ENCODE data around the gene ZNF598. TPM values are rescaled to one million over a fixed set of nuclear protein-coding genes. Genes with fewer than 3 reads are reported as not detected.

ZNF598 gene
- total RNA-seq, 2 donors from 2014 or later = 45.6 to 49.5 TPM

- H3K4me1 ChIP-seq (ENCODE audit: control insufficient read depth, insufficient read depth, low read length) = no peaks in the 10 kb centered on the region
- Mint-ChIP-seq H3K4me3 (no peak overlapping the region), H3K9me3 (no peaks in the 10 kb centered on the region), H3K27ac (no peak overlapping the region), H3K4me1 (no peaks in the 10 kb centered on the region), H3K27me3 (ENCODE audit: insufficient read depth) (peaks cover 5% of the 10 kb centered on the region), H3K36me3 (ENCODE audit: low read depth) (peaks cover 2% of the 10 kb centered on the region)
- H3K27ac ChIP-seq (ENCODE audit: low read depth, low read length) = peak overlapping the region; percentile 66
- no peak overlapping the region for H3K9ac ChIP-seq (ENCODE audit: extremely low read depth, low read length, poor library complexity, severe bottlenecking)
- DNase-seq = peak; percentile 68
- H3K36me3 ChIP-seq (ENCODE audit: control insufficient read depth, insufficient read depth, low read length) = peaks cover 5% of the 10 kb centered on the region
- WGBS, 2 experiments (ENCODE audit: insufficient coverage in 1 of 2, insufficient read length in 1 of 2) = 55 to 83% methylated on average over 5 to 37 of the region's 37 CpGs
- no peaks in the 10 kb centered on the region for H3K9me3 ChIP-seq (ENCODE audit: control insufficient read depth, low read length)
- no peaks in the 10 kb centered on the region for H3K27me3 ChIP-seq (ENCODE audit: control insufficient read depth, insufficient read depth, low read length, poor library complexity, severe bottlenecking)
- no peak overlapping the region for H3K4me3 ChIP-seq (ENCODE audit: low read length)
- TF ChIP-seq CTCF (conservative IDR thresholded peaks at IDR 0.05) = no peak
These were observed 23.7 kb upstream of the ZNF598 start for GRCh38 chr16:2033057-2033908.

GRCh38 chr16:2032285-2033056, 22.9 kb upstream of the ZNF598 start:
- Histone ChIP-seq H3K36me3 (ENCODE audit: control insufficient read depth, insufficient read depth, low read length) (peaks cover 5% of the 10 kb centered on the region), H3K27ac (ENCODE audit: low read depth, low read length) (no peak overlapping the region), H3K4me3 (ENCODE audit: low read length) (no peak overlapping the region), H3K9ac (ENCODE audit: extremely low read depth, low read length, poor library complexity, severe bottlenecking) (no peak overlapping the region), H3K4me1 (ENCODE audit: control insufficient read depth, insufficient read depth, low read length) (peaks cover 3% of the 10 kb centered on the region), H3K27me3 (ENCODE audit: control insufficient read depth, insufficient read depth, low read length, poor library complexity, severe bottlenecking) (no peaks in the 10 kb centered on the region), H3K9me3 (ENCODE audit: control insufficient read depth, low read length) (no peaks in the 10 kb centered on the region)
- no peaks in the 10 kb centered on the region for H3K9me3 Mint-ChIP-seq
- no peak for DNase-seq
- peak overlapping the region; percentile 84 for H3K27ac Mint-ChIP-seq
- no peak for TF ChIP-seq CTCF (conservative IDR thresholded peaks at IDR 0.05)
- H3K4me3 Mint-ChIP-seq = no peak overlapping the region
- peaks cover 3% of the 10 kb centered on the region for H3K4me1 Mint-ChIP-seq
- H3K36me3 Mint-ChIP-seq (ENCODE audit: low read depth) = peaks cover 1% of the 10 kb centered on the region
- WGBS, 2 experiments (ENCODE audit: insufficient coverage in 1 of 2, insufficient read length in 1 of 2) = 89 to 91% methylated on average over 4 to 15 of the region's 15 CpGs
- H3K27me3 Mint-ChIP-seq (ENCODE audit: insufficient read depth) = peaks cover 13% of the 10 kb centered on the region

- Histone ChIP-seq H3K4me1 (ENCODE audit: control insufficient read depth, insufficient read depth, low read length) (peaks cover 3% of the 10 kb centered on the region), H3K36me3 (ENCODE audit: control insufficient read depth, insufficient read depth, low read length) (peaks cover 5% of the 10 kb centered on the region), H3K9me3 (ENCODE audit: control insufficient read depth, low read length) (no peaks in the 10 kb centered on the region), H3K27me3 (ENCODE audit: control insufficient read depth, insufficient read depth, low read length, poor library complexity, severe bottlenecking) (peaks cover under 1% of the 10 kb centered on the region), H3K4me3 (ENCODE audit: low read length) (no peak overlapping the region), H3K27ac (ENCODE audit: low read depth, low read length) (no peak overlapping the region), H3K9ac (ENCODE audit: extremely low read depth, low read length, poor library complexity, severe bottlenecking) (no peak overlapping the region)
- no peaks in the 10 kb centered on the region for H3K36me3 Mint-ChIP-seq (ENCODE audit: low read depth)
- H3K27me3 Mint-ChIP-seq (ENCODE audit: insufficient read depth) = peaks cover 15% of the 10 kb centered on the region
- peaks cover 4% of the 10 kb centered on the region for H3K4me1 Mint-ChIP-seq
- H3K4me3 Mint-ChIP-seq = no peak overlapping the region
- no peak overlapping the region for H3K27ac Mint-ChIP-seq
- no peak for TF ChIP-seq CTCF (conservative IDR thresholded peaks at IDR 0.05)
- H3K9me3 Mint-ChIP-seq = no peaks in the 10 kb centered on the region
- WGBS, 2 experiments (ENCODE audit: insufficient coverage in 1 of 2, insufficient read length in 1 of 2) = 93 to 100% methylated on average over 1 to 11 of the region's 11 CpGs
- no peak for DNase-seq
These were observed 21.5 kb upstream of the ZNF598 start for GRCh38 chr16:2031081-2031577.

Data from endodermal cell (in vitro differentiated cells).